NB4 (cell line): Measurements from ENCODE around the gene ABCC4.

Experiments
- DNase-seq: peaks from one replicate; pipeline ENCODE4 v3.0.0; 2010; ENCODE audit warnings: low read depth
- H3K4me3 ChIP-seq: one replicate; pipeline ENCODE4 v1.5.1; 2011; ENCODE audit warnings: mild to moderate bottlenecking, low read depth, low read length, moderate library complexity
- MYC ChIP-seq: IDR thresholded peaks from 2 replicates; pipeline ENCODE4 v1.6.1; 2011; ENCODE audit warnings: low read depth, low read length
- POLR2A ChIP-seq: IDR thresholded peaks from 2 replicates; pipeline ENCODE4 v1.6.1; 2011; ENCODE audit warnings: mild to moderate bottlenecking; ENCODE audit not compliant: insufficient read length; ENCODE audit errors: extremely low read depth
- TF ChIP-seq, protein P1 (sequence below): IDR thresholded peaks from one replicate; pipeline ENCODE4 v1.5.1; 2012; ENCODE audit warnings: low read depth, low read length
- TF ChIP-seq, protein P2 (sequence below): IDR thresholded peaks from 2 replicates; pipeline ENCODE4 v1.6.1; 2011; ENCODE audit warnings: low read depth, low read length

ABCC4 gene

DNA sequence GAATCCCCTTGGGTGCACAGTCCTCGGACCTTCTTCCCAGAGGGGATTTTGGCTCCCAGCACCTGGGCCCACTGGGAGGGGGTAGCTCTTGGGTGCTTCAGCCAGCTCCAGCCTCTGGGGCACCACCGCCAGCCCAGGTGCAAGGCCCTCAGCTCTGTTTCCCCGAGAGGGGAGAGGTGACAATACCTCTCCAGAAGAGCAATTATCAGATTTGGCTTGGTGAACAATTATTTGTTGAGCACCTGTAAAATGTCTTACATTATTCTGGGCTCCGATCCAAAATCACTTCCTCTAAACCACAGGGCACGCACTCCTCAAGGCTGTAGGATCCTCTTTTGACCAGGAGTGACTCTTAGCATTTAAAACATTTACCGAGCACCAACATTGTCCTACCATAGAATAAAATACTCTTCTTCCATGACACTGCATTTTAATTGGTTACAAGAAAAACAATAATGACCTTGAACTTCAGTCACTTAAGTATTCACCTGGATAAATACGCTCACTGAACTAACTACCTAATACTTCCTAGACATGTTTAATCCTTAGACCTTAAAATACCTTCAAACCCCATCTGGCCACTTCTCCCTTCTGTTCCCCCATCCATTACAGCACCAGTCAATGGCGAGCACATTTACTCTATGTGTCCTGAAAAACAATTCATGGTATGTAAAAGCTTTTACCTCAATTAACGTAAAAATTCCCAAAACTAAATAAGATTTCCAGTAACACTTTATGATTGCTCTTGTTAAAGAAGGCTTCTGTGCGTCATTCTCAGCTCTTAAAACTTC, 54.8 kb downstream of the ABCC4 start:
- no peak overlapping the region for H3K4me3 ChIP-seq
- TF ChIP-seq POLR2A: no peak
- no peak for DNase-seq

DNA sequence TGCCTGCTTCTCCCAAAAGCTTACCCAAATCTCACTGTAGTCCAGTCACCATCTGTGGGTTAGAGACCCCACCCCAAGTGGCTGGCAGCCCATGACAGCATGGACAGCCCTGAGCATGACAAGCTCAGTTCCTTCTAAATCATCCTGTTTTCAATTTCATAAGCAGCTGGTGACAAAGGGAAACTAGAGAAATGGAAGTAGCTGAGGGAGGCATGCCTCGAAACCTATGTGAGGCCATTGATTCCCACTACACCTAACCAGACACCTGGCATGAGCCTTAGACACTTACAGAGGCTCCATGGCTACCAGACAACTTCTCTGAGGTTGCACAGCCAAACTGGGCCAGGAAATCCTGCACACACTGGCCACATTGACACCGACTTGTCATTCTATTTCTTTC, 56.2 kb downstream of the ABCC4 start:
- no peak overlapping the region for H3K4me3 ChIP-seq

DNA sequence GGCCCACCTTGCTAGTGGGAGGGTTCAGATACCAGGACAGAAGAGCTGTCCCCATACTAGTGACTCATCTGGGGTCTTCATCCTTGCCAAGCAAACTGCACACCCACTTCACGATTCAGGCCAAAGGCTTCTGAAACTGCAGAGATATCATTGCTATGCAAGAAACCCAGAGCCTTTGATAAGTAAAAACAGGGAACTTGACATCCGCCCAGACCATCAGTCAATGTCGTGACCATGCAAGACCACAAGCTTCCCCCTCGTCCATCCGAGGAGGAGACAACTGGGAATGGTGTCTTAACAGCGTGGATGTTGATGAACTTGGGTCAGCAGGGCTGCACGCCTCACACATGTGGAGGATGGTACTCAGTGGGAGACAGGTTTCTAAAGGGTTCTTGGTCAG, 58.0 kb downstream of the ABCC4 start:
- TF ChIP-seq, protein P1, sequence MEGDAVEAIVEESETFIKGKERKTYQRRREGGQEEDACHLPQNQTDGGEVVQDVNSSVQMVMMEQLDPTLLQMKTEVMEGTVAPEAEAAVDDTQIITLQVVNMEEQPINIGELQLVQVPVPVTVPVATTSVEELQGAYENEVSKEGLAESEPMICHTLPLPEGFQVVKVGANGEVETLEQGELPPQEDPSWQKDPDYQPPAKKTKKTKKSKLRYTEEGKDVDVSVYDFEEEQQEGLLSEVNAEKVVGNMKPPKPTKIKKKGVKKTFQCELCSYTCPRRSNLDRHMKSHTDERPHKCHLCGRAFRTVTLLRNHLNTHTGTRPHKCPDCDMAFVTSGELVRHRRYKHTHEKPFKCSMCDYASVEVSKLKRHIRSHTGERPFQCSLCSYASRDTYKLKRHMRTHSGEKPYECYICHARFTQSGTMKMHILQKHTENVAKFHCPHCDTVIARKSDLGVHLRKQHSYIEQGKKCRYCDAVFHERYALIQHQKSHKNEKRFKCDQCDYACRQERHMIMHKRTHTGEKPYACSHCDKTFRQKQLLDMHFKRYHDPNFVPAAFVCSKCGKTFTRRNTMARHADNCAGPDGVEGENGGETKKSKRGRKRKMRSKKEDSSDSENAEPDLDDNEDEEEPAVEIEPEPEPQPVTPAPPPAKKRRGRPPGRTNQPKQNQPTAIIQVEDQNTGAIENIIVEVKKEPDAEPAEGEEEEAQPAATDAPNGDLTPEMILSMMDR: no peak
- TF ChIP-seq MYC (no peak), POLR2A (no peak)
- TF ChIP-seq, protein P2, sequence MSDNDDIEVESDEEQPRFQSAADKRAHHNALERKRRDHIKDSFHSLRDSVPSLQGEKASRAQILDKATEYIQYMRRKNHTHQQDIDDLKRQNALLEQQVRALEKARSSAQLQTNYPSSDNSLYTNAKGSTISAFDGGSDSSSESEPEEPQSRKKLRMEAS: no peak
- H3K4me3 ChIP-seq: no peak overlapping the region
- no peak for DNase-seq

More for the DNA sequence above, 56.2 kb downstream of the ABCC4 start:
- no peak for DNase-seq
- TF ChIP-seq MYC (no peak), POLR2A (no peak)
- TF ChIP-seq, protein P2: no peak
- TF ChIP-seq, protein P1: no peak

DNA sequence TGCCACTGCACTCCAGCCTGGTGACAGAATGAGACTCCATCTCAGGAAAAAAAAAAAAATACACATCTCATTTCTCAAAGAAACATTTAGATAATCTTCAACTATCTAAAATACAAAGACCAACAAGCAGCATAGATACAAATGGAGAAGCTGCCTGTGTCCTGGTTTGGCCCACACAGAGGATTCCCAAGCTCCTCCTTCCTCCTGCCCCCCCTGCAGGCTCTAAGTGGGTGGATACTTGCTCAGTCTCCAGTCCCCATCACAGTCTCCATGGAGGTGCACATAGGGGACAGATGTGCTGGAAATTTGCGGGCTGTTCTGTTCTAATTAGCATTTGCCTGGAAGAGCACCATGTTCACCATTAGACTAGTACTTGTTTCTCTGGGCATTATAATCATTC, 59.9 kb downstream of the ABCC4 start:
- no peak for DNase-seq

DNA sequence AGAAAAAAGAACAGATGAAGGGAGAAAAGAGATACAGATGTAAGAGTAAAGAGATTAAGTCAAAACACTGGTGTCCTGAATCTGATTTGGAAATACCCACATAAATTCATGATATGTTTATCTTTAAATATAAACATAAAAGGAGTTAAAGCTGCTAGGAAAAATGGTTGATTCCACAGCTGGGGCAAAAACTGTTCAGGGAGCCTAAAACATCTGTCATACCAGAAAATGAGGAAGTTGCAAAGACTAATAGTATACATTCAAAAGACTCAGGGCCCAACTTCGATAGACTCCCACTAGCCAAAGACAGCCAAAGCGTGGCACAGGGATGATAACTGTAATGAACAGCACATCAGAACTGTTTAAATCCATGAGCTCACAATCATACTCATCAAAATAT, 62.0 kb downstream of the ABCC4 start:
- peak; percentile 45 for DNase-seq
- TF ChIP-seq, protein P1: no peak
- no peak for TF ChIP-seq POLR2A
- no peak for TF ChIP-seq MYC
- TF ChIP-seq, protein P2: no peak
- no peak overlapping the region for H3K4me3 ChIP-seq

More for the DNA sequence above, 59.9 kb downstream of the ABCC4 start:
- no peak for TF ChIP-seq POLR2A
- TF ChIP-seq, protein P2: no peak
- H3K4me3 ChIP-seq: no peak overlapping the region

DNA sequence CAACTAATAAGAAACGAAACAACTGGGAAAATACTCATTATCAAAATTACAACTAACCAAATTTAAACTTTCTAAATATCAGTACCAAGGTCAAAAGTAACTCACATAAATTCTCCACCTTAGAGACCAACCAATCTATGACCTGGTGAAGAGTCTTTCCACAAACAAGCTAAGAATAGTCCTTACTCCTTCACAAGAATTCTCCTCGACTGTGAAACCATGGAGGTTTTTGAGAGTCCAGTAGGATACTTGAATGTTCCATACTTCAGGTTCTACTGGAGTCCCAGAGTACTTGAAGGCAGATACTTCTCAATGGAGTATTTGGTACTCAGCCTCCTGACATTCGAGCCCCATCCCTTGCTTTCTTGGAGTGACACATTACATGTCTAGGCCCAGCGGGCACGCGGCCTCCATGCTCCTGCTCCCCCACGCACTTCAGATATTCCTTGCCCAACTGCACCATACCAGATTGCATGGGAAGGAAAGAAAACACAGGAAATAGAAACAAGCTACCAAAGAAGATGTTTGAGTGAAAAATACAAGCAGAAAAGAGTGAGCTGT, 63.9 kb downstream of the ABCC4 start:
- H3K4me3 ChIP-seq: no peak overlapping the region
- TF ChIP-seq MYC (no peak), POLR2A (no peak)
- TF ChIP-seq, protein P1: no peak
- TF ChIP-seq, protein P2: no peak
- DNase-seq: no peak

DNA sequence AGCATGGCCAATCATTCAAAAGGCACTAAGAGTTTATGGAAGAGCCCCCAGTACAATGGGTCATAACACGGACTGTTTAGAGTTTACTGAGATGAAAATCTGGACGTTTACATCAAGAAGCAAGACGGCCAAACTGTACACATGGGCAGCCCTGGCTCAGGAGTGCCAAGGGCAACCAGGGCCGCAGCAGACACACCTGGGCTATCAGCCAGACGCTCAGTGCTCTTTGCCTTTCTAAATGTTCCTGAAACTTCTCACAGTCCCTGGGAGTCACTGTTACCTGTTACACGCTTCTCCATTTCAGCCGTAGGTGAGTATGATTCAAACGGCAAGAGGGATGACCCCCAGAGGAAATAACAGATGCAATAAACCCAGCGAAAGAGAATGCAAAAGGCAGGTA, 64.5 kb downstream of the ABCC4 start:
- TF ChIP-seq, protein P1: no peak
- TF ChIP-seq POLR2A (no peak), MYC (no peak)
- no peak overlapping the region for H3K4me3 ChIP-seq
- DNase-seq: no peak
